HG03575 (cell line): ENCODE results near the gene CMKLR1.

ENCODE experiments used
- ATAC-seq: cut with Tn5 transposase; IDR thresholded peaks from one replicate; pipeline ENCODE4 v1.9.1; 2021; ENCODE audit not compliant: unreplicated experiment, insufficient number of reproducible peaks, low FRiP score; ENCODE audit errors: extremely low read depth

Gene CMKLR1

GRCh38 chr12:108253540-108253939 is 85.6 kb downstream of the CMKLR1 start:
- ATAC-seq: no peak

- no peak for ATAC-seq
These were observed 86.6 kb downstream of the CMKLR1 start for GRCh38 chr12:108252523-108252922.

GRCh38 chr12:108248011-108248410 is 91.1 kb downstream of the CMKLR1 start:
- ATAC-seq: no peak

GRCh38 chr12:108247130-108247529 is 92.0 kb downstream of the CMKLR1 start:
- no peak for ATAC-seq

GRCh38 chr12:108241986-108242703 is 97.0 kb downstream of the CMKLR1 start:
- no peak for ATAC-seq

- no peak for ATAC-seq
These were observed 98.2 kb downstream of the CMKLR1 start for GRCh38 chr12:108240928-108241327.

- no peak for ATAC-seq
These were observed 98.9 kb downstream of the CMKLR1 start for GRCh38 chr12:108240027-108240785.

- ATAC-seq: no peak
These were observed 99.7 kb downstream of the CMKLR1 start for GRCh38 chr12:108239378-108239777.

- no peak for ATAC-seq
These were observed 100.6 kb downstream of the CMKLR1 start for GRCh38 chr12:108238474-108238873.
